CD4-positive, alpha-beta T cell treated with Interleukin-4 for 1 hour (primary cell): ENCODE measurements around the gene NR2F2.

ENCODE experiments used
- DNase-seq, 2 donors: peaks; one replicate each; pipeline ENCODE4 v3.0.0-alpha.2; 2020 to 2022

Gene NR2F2

DNA sequence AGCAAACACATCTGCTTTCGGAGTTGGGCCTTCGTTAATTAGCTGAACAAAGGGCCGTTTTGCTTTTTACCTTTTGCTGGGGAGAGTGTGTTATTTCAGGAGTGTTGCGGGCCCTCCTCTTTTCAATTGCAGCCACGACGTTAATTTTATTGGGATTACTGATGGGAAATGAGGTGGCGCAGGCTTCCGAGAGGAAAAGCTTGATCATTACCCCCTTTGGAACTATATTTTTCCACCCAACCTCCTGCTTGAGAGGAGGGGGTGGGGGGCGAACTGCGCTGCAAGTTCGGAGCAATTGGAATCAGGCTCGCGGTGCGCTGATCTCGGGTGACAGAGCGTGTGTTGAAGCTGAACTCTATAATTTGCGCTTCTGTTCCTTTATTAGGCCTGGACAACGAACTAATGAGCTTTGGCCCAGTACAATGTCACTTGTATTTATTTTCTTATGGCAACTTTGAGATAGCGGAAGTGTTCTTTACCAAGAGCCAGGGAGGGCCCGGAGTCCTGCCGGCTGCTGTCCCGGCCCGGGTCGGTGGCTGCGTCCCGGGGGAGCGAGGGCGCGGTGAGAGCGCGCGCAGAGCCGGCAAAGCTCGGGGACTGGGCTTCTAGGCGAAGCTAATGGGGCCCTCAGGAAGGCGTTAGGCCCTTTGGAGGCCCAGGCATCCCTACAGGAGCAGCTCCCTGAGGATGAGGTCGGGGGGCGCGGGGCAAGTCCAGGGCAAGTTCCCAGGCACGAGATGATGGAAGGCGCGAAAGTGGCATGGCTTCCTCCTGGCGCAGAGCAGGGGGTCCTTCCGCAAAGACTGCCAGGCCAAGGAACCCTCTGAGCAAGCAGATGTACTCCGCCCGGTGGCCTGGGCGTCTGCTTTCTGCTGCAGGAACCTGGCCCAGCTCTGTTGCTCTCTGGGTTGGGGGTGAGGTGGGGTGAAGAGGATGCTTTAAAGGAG, 12.9 kb downstream of the NR2F2 start:
- DNase-seq, result no peak

DNA sequence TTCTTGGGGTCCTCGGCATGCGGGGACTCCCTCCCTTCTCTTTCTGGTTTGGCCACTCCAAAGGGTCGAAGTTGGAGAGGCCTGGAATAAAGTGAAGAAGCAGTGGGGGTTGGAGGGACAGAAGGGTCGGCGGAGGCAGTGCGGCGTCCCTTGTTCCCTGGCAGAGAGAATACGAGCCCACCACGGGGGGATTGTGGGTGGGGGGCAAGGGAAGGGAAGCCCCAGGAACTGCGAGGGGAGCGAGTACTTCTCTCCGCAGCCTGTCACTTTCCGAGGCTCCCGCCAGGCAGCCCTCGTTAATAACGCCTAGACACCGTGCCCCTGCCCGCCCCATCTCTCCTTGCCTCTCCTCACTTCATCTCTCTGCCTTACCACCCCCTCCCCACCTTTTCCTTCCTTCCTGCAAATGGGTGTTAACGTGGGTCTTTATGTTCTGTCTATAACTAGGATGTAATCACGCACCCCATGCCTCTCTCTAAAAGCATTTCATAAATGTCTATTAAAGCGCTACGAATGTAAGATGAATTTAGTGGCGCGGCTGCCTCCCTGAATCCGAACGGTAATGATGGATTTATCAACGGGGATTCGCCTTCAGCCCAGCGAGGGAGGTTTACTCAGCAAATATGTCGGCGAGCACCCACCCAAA, 13.7 kb downstream of the NR2F2 start:
- no peak for DNase-seq

DNA sequence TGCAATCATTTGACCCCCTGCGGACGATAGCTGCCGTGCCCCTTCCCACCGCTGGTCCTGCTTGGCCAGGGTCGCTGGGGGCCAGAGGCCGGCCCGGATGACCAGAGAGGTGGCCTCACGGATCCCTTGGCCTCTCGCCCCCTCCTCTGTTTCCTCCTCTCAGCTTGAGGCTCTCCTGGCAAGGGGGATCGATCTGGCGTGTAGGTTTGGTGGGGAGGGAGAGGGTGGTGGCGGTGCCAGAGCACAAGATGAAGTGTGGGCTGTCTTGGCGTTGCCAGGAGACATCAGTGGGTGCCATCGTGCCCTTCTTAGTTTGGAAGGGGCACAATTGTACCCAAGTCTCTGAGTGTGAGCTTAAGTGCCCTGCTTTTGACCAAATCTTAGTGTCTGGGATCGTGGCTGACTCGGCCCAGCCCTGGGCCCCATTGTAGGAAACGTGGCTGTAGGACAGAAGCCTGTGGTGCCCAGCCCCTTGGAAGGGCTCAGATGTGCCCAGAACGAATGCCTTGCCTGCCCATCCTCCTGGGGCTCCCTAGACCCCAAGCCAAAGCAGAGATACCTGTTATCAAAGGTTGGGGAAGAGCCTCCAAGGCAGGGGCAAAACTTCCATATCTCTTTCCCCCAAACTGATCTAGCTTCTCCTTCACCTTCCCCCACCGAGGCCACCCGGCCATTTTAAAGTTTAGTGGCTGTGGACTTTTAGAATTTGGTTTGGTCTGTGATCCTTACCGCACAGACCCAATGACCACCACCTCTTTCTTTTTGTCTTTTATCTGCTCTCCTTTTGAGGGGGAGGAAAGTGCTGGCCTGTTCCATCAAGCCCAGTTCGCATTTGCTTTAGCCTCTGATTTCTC, 14.4 kb downstream of the NR2F2 start:
- DNase-seq, result no peak

DNA sequence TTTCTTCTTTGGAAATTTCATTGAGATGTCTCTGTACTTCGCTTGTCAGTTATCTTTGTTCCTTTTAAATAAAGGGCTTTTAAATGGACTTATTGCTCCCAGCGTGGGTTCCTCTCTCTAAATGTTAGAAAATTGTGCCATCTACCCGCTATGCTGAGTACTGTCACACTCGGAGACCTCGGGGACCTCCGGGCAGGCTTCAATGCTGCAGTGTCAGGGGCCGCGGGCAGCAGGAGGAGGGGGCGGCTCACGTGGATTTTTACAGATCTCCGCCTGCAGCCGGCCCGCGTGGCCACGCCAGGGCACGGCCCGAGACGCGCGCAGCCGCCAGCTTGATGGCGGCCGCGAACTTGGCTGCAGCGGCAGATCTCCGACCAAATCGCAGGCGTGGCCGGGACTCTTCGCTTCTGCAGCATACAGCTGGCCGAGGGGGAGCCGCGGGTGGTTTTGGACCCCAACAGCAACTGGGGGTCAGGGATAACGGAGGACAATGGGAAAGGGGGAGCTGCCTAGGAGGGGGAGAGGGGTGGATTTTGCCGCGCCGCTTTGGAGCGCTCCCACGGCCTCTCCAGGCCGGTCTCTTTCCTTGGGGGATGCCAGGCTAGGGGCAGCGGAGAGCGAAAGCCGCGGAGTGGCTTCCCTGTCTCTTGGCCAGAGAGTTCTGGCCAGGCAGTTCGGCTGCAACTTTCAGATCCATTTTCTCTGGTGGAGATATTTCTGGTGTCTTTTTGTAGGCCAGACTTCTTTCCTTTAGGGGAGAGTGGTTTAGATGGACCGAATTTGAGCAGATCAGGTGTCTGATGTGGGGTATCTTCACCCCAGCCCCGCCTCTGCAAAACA, 15.3 kb downstream of the NR2F2 start:
- DNase-seq, result no peak

DNA sequence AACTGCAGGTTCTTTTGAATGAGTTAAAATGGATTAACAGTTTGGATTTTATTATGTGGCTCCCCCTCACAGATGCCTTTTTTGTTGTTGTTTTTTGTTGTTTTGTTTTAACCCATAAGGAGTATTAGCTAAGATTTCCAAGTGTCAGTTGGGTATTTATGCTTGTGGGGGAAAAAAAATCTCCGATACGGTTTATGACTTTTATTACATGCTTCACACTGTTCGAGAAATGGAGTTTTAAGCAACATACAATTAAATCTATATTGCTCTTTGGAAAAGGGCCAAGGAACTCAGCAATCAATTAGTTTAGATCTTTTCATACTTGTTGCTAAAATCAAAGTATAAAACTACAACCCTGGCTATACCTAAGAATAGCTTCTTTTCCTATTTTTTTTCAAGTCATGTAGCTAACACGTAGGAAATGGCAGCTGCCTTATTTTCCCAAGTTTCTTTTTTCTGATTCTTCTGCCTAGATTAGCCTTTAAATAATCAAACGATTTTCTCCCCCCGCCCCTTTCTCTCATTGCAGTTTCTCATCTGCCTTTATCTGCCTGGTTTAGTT, 16.0 kb downstream of the NR2F2 start:
- no peak for DNase-seq

- DNase-seq, result no peak
Observed at GRCh38 chr15:96347181-96348111, 16.9 kb downstream of the NR2F2 start.

GRCh38 chr15:96348112-96349027, 17.9 kb downstream of the NR2F2 start:
- no peak for DNase-seq

GRCh38 chr15:96349034-96349856, 18.7 kb downstream of the NR2F2 start:
- DNase-seq, result no peak

- no peak for DNase-seq
Observed at GRCh38 chr15:96349857-96350720, 19.6 kb downstream of the NR2F2 start.

DNA sequence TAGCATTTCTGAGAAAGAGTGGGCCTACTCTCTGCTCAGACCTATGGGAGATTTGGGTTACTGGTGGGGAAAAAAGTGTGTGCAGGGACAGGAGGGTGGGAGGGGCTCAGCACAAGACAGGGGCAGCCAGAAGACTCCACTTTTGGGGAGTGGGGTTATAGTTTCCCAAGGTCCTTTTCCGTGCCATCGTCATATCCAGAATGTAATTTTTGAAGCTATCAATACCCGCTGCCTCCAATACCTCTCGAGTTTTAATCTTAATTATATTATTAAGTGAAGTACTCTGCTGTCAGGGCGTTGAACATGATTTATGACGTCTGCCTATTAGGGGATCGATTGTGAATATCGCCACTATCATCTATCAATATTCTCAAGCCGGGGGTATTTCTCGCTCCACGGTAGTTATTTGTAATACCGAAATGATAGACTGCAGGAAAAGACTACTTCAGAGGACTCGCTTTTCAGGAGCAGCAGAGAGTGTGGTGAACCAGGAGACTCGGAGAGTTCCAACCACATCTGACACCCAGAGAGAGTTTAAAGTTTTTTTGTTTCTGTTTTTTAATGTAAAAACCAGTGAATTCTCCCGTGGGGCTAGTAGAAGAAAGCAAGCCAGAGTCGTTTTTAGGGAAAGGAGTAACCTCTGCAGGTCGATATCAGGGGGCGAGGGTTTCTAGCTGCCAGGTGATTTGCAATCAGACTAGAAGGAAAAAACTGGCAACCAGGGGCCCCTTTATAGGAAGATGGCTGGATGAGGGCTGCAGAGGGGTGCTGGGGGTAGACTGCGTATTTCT, 20.6 kb downstream of the NR2F2 start:
- no peak for DNase-seq

GRCh38 chr15:96351761-96352603, 21.5 kb downstream of the NR2F2 start:
- DNase-seq, result no peak

DNA sequence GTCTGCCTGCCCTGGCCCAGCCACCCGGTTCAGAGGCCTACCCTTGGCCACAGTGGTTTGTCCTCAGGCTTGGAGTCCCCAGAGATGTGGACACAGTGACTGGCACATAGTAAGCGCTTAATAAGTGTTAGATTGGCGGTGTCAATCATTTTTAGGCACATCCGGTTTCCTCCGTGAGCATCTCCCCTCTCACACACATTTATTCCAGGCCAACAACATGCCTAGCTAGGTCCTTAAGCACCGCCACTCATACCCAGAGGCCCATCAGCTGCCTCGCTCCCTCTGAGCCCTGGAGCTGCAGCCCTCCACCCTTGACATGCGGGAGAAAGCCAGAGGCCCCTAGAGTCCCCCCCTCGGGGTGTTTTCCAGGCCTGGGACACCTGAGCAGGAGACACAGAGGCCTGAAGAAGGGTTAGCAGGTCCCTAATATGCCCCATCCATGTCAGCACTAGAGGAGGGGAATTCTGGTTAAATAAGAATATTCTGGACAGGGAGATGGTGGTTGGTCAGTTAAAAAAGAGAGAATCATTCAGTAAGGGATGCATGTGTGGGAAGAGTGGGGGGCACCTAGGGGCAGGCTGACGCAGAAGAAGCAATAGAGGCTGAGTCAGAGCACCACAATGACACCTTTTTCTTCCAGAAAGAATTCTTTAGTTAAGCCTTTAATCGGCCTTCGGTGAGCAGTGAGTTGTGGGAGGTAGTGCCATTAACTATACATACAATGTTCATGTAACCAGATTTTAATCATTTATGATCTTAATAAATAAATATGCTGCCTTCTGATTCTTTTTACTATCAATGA, 22.3 kb downstream of the NR2F2 start:
- no peak for DNase-seq

DNA sequence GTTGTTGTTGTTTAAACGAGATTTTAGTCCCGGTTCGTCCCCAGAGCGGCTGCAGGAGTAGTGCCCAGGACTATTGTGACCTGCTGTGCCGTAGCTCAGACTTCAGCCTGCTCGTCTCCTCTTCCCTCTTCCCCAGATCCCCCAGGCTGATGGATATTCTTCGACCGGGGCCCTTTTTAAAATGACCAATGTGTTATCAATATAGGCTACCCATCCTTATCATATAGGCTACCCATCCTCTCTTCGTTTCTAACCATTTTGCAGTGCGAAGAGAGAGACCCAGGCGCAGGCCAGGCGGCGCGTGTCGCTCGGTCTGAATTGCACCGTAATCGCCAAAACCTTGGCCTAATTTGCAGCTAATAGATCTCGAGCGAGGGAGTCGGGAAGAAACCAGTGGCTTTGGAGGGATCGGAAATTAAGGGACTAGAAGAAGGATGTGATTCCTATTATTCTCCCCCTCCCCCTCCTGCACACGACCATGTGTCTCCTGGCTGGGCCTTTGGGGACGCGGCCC, 23.0 kb downstream of the NR2F2 start:
- DNase-seq, result no peak

- no peak for DNase-seq
Observed at GRCh38 chr15:96353930-96354730, 23.6 kb downstream of the NR2F2 start.
